H9 (cell line): ENCODE results near the gene TSPAN9. TPM values are rescaled to one million over a fixed set of nuclear protein-coding genes. Genes with fewer than 3 reads are reported as not detected.

ENCODE experiments used
- DNase-seq: peaks from one replicate; pipeline ENCODE4 v3.0.0-alpha.2; 2017
- H2AFZ ChIP-seq: one replicate; pipeline ENCODE4 v1.6.1; 2013; ENCODE audit warnings: mild to moderate bottlenecking, low read length, control low read depth, moderate library complexity
- H2AK5ac ChIP-seq: 2 replicates; pipeline ENCODE4 v1.6.1; 2013; ENCODE audit warnings: low read length, control low read depth, mixed read lengths; ENCODE audit not compliant: insufficient read length
- H2BK120ac ChIP-seq: one replicate; pipeline ENCODE4 v1.6.1; 2013; ENCODE audit warnings: low read depth, mild to moderate bottlenecking, low read length, control low read depth, inconsistent platforms; ENCODE audit not compliant: poor library complexity, severe bottlenecking
- H2BK12ac ChIP-seq: 2 replicates; pipeline ENCODE4 v1.6.1; 2013; ENCODE audit warnings: low read length, control low read depth, mixed read lengths, low read depth; ENCODE audit not compliant: insufficient read length
- H2BK15ac ChIP-seq: 2 replicates; pipeline ENCODE4 v1.6.1; 2013; ENCODE audit warnings: low read depth, low read length, control low read depth
- H2BK20ac ChIP-seq: one replicate; pipeline ENCODE4 v1.6.1; 2013; ENCODE audit warnings: low read depth, mild to moderate bottlenecking, low read length, control low read depth, inconsistent platforms; ENCODE audit not compliant: poor library complexity, severe bottlenecking
- H2BK5ac ChIP-seq: 2 replicates; pipeline ENCODE4 v1.6.1; 2013; ENCODE audit warnings: low read length, control low read depth, mixed read lengths; ENCODE audit not compliant: insufficient read length
- H3K14ac ChIP-seq: 2 replicates; pipeline ENCODE4 v1.6.1; 2013; ENCODE audit warnings: low read length, control low read depth; ENCODE audit not compliant: insufficient read depth
- H3K18ac ChIP-seq: 2 replicates; pipeline ENCODE4 v1.6.1; 2013; ENCODE audit warnings: low read depth, mild to moderate bottlenecking, mixed read lengths, low read length, control low read depth; ENCODE audit not compliant: insufficient read length
- H3K23ac ChIP-seq: 2 replicates; pipeline ENCODE4 v1.6.1; 2013; ENCODE audit warnings: low read length, control low read depth, mixed read lengths, low read depth; ENCODE audit not compliant: insufficient read length
- H3K23me2 ChIP-seq: 2 replicates; pipeline ENCODE4 v1.6.1; 2013; ENCODE audit warnings: low read depth, mild to moderate bottlenecking, mixed read lengths, low read length, control low read depth; ENCODE audit not compliant: insufficient read length, poor library complexity, severe bottlenecking
- H3K27ac ChIP-seq: 2 replicates; pipeline ENCODE4 v1.5.1; 2013; ENCODE audit warnings: low read length, control low read depth, mixed read lengths, low read depth; ENCODE audit not compliant: insufficient read length
- H3K27me3 ChIP-seq: 2 replicates; pipeline ENCODE4 v1.6.1; 2013; ENCODE audit warnings: low read length, control low read depth, inconsistent platforms; ENCODE audit not compliant: insufficient read depth
- H3K4ac ChIP-seq: 2 replicates; pipeline ENCODE4 v1.6.1; 2013; ENCODE audit warnings: low read depth, mild to moderate bottlenecking, control low read depth, inconsistent platforms, low read length, moderate library complexity
- H3K4me1 ChIP-seq: 2 replicates; pipeline ENCODE4 v1.6.1; 2013; ENCODE audit warnings: low read length, control low read depth, inconsistent platforms; ENCODE audit not compliant: insufficient read depth
- H3K4me2 ChIP-seq: 2 replicates; pipeline ENCODE4 v1.6.1; 2013; ENCODE audit warnings: low read length, control low read depth, mixed read lengths; ENCODE audit not compliant: insufficient read length, insufficient read depth
- H3K56ac ChIP-seq: 2 replicates; pipeline ENCODE4 v1.6.1; 2013; ENCODE audit warnings: low read depth, mild to moderate bottlenecking, mixed read lengths, low read length, control low read depth; ENCODE audit not compliant: insufficient read length
- H3K79me1 ChIP-seq: 2 replicates; pipeline ENCODE4 v1.6.1; 2013; ENCODE audit warnings: low read depth, mild to moderate bottlenecking, moderate library complexity, low read length, control low read depth, inconsistent platforms; ENCODE audit not compliant: insufficient read depth, poor library complexity, severe bottlenecking
- H3K79me2 ChIP-seq: 2 replicates; pipeline ENCODE4 v1.6.1; 2013; ENCODE audit warnings: low read length, control low read depth, inconsistent platforms; ENCODE audit not compliant: insufficient read depth
- H3K9ac ChIP-seq: 2 replicates; pipeline ENCODE4 v1.6.1; 2013; ENCODE audit warnings: low read length, control low read depth, mixed read lengths; ENCODE audit not compliant: insufficient read length; ENCODE audit errors: extremely low read depth
- H3K9me3 ChIP-seq: one replicate; pipeline ENCODE4 v1.6.1; 2013; ENCODE audit warnings: low read depth, low read length, inconsistent platforms; ENCODE audit not compliant: control insufficient read depth
- H3T11ph ChIP-seq: one replicate; pipeline ENCODE4 v1.6.1; 2013; ENCODE audit warnings: mild to moderate bottlenecking, low read length, control low read depth, inconsistent platforms
- H4K20me1 ChIP-seq: one replicate; pipeline ENCODE4 v1.6.1; 2013; ENCODE audit not compliant: control insufficient read depth, insufficient read length, insufficient read depth
- H4K5ac ChIP-seq: 2 replicates; pipeline ENCODE4 v1.6.1; 2013; ENCODE audit warnings: low read depth, mild to moderate bottlenecking, mixed read lengths, low read length, control low read depth; ENCODE audit not compliant: insufficient read length
- H4K8ac ChIP-seq: replicated peaks from 2 replicates; pipeline ENCODE4 v1.6.1; 2013; ENCODE audit warnings: low read length, control low read depth, mixed read lengths, low read depth; ENCODE audit not compliant: insufficient read length
- H4K91ac ChIP-seq: 2 replicates; pipeline ENCODE4 v1.6.1; 2013; ENCODE audit warnings: low read depth, mild to moderate bottlenecking, moderate library complexity, mixed read lengths, low read length, control low read depth; ENCODE audit not compliant: insufficient read length
- H3K27ac Mint-ChIP-seq, 3 experiments: 2 replicates in 2 of 3; 3 replicates in 1 of 3; pipeline ENCODE4 v1.8.0; 2020 to 2021; ENCODE audit warnings: mixed read lengths in 3 of 3, mild to moderate bottlenecking in 1 of 3, moderate library complexity in 1 of 3
- H3K27me3 Mint-ChIP-seq: 2 replicates; pipeline ENCODE4 v1.8.0; 2021; ENCODE audit warnings: low read depth, mild to moderate bottlenecking, moderate library complexity, mixed read lengths
- H3K36me3 Mint-ChIP-seq, 3 experiments: 2 replicates in 2 of 3; 3 replicates in 1 of 3; pipeline ENCODE4 v1.8.0; 2020 to 2021; ENCODE audit warnings: low read depth in 3 of 3, mixed read lengths in 3 of 3; ENCODE audit not compliant: insufficient read depth in 1 of 3
- H3K4me1 Mint-ChIP-seq, 2 experiments: 2 replicates each; pipeline ENCODE4 v1.8.0; 2020; ENCODE audit warnings: mixed read lengths in 2 of 2
- H3K4me3 Mint-ChIP-seq, 2 experiments: 2 replicates in 1 of 2; 3 replicates in 1 of 2; pipeline ENCODE4 v1.8.0; 2020 to 2021; ENCODE audit warnings: mild to moderate bottlenecking in 2 of 2, mixed read lengths in 2 of 2, moderate library complexity in 1 of 2
- H3K9me3 Mint-ChIP-seq, 2 experiments: 2 replicates in 1 of 2; 3 replicates in 1 of 2; pipeline ENCODE4 v1.8.0; 2020; ENCODE audit warnings: mild to moderate bottlenecking in 2 of 2, mixed read lengths in 2 of 2, moderate library complexity in 1 of 2
- CTCF ChIP-seq: fragments of 200-600 bp; sonication (generic); conservative IDR thresholded peaks from 3 replicates; pipeline ENCODE4 v1.8.0; 2021; ENCODE audit warnings: antibody characterized with exemption, mild to moderate bottlenecking
- WGBS: extraction: QIAGEN DNeasy Blood & Tissue Kit; methylation state at CpG from one replicate; pipeline ENCODE4 v1.1.7; 2013; ENCODE audit warnings: missing lambda C conversion rate, low lambda C conversion rate, mixed read lengths; ENCODE audit not compliant: insufficient read length; ENCODE audit errors: extremely low coverage; 5-methylcytosine and 5-hydroxymethylcytosine counted together
- total RNA-seq: library from RNA; stranded (reverse); gene quantifications from 2 replicates; pipeline ENCODE4 v1.2.1, GENCODE V29; 2021

The TSPAN9 gene
- total RNA-seq, 1 experiment from 2014 or later: 19.0 TPM

- Histone ChIP-seq H2BK15ac (no peak overlapping the region), H3K79me2 (no peaks in the 10 kb centered on the region), H3T11ph (no peak overlapping the region), H3K4me2 (no peak overlapping the region), H2AFZ (no peak overlapping the region), H4K91ac (no peak overlapping the region), H3K9ac (no peak overlapping the region), H3K23me2 (peaks cover 14% of the 10 kb centered on the region), H3K23ac (no peak overlapping the region), H3K27me3 (peaks cover 6% of the 10 kb centered on the region; the same call in 1 of the 2 replicates), H2BK12ac (no peak overlapping the region), H2BK5ac (no peak overlapping the region), H2BK120ac (no peak overlapping the region), H2AK5ac (no peak overlapping the region), H3K18ac (no peak overlapping the region), H3K27ac (no peak overlapping the region), H3K14ac (no peak overlapping the region), H4K8ac (no peak overlapping the region), H3K4me1 (no peaks in the 10 kb centered on the region; the same call in 1 of the 2 replicates), H4K5ac (no peak overlapping the region), H3K56ac (no peak overlapping the region), H2BK20ac (no peak overlapping the region), H3K79me1 (no peaks in the 10 kb centered on the region), H3K9me3 (no peaks in the 10 kb centered on the region), H4K20me1 (no peaks in the 10 kb centered on the region), H3K4ac (no peak overlapping the region)
- Mint-ChIP-seq H3K27me3 (peaks cover 27% of the 10 kb centered on the region), H3K27ac (peak overlapping the region in 1 of 3 experiments; percentile 24; a peak in 1 of 7 replicates), H3K9me3 (peaks cover 0 to 3% of the 10 kb centered on the region in 2 experiments; a peak in 1 of 5 replicates), H3K4me3 (no peak overlapping the region), H3K36me3 (peaks cover 3 to 4% (median 3%) of the 10 kb centered on the region in 3 experiments; a peak in 3 of 7 replicates), H3K4me1 (peaks cover 39 to 40% of the 10 kb centered on the region in 2 experiments)
- WGBS: no CpG with 5 or more reads among the region's 1 CpG
- DNase-seq: no peak
- no peak for TF ChIP-seq CTCF
These were observed 119.3 kb downstream of the TSPAN9 start for GRCh38 chr12:3196488-3196887.
